ENCODE measurements around the gene ENPP5. TPM values are rescaled to one million over a fixed set of nuclear protein-coding genes. Genes with fewer than 3 reads are reported as not detected.

ENPP5 gene, protein sequence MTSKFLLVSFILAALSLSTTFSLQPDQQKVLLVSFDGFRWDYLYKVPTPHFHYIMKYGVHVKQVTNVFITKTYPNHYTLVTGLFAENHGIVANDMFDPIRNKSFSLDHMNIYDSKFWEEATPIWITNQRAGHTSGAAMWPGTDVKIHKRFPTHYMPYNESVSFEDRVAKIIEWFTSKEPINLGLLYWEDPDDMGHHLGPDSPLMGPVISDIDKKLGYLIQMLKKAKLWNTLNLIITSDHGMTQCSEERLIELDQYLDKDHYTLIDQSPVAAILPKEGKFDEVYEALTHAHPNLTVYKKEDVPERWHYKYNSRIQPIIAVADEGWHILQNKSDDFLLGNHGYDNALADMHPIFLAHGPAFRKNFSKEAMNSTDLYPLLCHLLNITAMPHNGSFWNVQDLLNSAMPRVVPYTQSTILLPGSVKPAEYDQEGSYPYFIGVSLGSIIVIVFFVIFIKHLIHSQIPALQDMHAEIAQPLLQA
- total RNA-seq (2021; ENCODE audit: unreplicated experiment): not detected
- not detected for polyA plus RNA-seq (2012; ENCODE audit: insufficient read length)
- percentile 15 among the genes with signal in this experiment for Bru-seq, nascent RNA
- BruChase-seq, experiment 1, labeled RNA remaining after a 2-hour chase: percentile 17 among the genes with signal in this experiment
- percentile 12 among the genes with signal in this experiment for BruChase-seq, experiment 2, labeled RNA remaining after a 6-hour chase
- long read RNA-seq: 0 reads

DNA sequence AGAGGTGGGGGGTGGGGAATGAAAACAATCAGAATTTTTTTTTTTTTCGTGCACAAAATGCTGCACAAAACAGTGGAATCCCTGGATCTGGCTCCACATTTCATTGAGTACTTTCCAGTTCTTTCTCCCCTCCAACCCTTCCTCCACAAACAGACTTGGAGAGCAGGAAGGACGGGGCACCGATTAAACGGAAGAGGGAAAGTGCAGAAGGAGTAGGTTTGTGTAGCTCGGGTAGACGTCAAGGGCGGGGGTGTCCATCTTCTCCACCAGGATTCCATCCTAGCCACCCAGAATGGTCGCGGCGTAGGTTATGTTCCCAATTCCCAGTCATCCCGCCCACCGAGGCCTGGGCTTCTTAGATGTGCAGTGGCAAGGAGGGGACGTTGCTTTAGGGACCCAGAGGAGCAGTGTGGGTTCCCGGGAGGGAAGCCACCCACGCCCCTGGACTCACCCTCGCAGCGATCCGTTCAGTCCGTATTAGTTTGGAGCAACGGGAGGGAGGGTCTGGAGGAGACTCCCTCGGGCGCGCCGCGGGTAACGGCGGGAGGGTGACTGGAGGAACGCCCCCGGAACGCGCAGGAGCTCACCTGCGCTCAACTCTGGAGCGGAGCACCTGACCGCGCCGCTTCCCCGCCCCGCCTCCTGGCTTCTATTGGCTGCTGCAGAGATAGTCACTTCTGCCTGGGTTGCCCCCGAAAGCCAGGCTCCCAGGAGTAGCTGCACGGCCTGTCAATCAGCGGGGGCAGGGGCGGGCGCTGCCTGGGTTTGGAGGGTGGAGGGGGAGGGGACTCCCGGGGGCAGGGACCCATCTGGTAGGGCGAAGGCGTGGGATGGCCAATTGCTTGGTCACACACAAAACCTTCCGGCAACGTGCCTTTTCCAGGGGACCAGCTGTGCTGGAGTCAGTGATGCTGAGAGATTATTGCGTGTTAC lies at the start of gene ENPP5:
Gene ENPP5 (minus strand): TSS at position 624 of the 933 bp plus-strand sequence. CDS start 2,718 bp downstream, outside the sequence.
- peaks cover 17% of the 10 kb centered on the region for H3K27me3 ChIP-seq (ENCODE audit: control insufficient read depth, insufficient read depth, low read length)
- CTCF ChIA-PET: no interaction called here
- no peak within 1 kb of the TSS for H3K27ac ChIP-seq (ENCODE audit: low read length)
- no TSS peak for BruUV-seq (replicated peaks)
- POLR2A ChIA-PET: no interaction called here
- H3K36me3 ChIP-seq (ENCODE audit: control insufficient read depth, insufficient read depth, low read length): no peaks in the 10 kb centered on the region; the same call in 1 of the 2 replicates
- in situ Hi-C loops (cut with HindIII; ENCODE audit: low pct_unique_long_range_greater_than_20kb, low sequenced_read_pairs): no loop called here
- intact Hi-C loops (cut with micrococcal nuclease; ENCODE audit: unreplicated experiment): no loop called here
- no peak for DNase-seq (ENCODE audit: low read depth, low spot score)
- peak within 1 kb of the TSS; percentile 25 to 46 for H3K4me3 ChIP-seq (ENCODE audit: low read depth in 2 of 2, low read length in 2 of 2)
- no peaks in the 10 kb centered on the region; the same call in 1 of the 2 replicates for H3K4me1 ChIP-seq (ENCODE audit: control insufficient read depth, insufficient read depth, low read length)
- no peaks in the 10 kb centered on the region for H3K9me3 ChIP-seq (ENCODE audit: control insufficient read depth, insufficient read depth, low read depth, low read length)
- TF ChIP-seq TCF7L2 (IDR thresholded peaks at IDR 0.05; ENCODE audit: low read depth, low read length) (no peak), POLR2AphosphoS5 (IDR thresholded peaks at IDR 0.05; ENCODE audit: low read depth, low read length) (no peak), SIN3A (IDR thresholded peaks at IDR 0.05; ENCODE audit: borderline replicate concordance, insufficient read depth, low read depth, low read length) (no peak)
- TF ChIP-seq, protein P1, sequence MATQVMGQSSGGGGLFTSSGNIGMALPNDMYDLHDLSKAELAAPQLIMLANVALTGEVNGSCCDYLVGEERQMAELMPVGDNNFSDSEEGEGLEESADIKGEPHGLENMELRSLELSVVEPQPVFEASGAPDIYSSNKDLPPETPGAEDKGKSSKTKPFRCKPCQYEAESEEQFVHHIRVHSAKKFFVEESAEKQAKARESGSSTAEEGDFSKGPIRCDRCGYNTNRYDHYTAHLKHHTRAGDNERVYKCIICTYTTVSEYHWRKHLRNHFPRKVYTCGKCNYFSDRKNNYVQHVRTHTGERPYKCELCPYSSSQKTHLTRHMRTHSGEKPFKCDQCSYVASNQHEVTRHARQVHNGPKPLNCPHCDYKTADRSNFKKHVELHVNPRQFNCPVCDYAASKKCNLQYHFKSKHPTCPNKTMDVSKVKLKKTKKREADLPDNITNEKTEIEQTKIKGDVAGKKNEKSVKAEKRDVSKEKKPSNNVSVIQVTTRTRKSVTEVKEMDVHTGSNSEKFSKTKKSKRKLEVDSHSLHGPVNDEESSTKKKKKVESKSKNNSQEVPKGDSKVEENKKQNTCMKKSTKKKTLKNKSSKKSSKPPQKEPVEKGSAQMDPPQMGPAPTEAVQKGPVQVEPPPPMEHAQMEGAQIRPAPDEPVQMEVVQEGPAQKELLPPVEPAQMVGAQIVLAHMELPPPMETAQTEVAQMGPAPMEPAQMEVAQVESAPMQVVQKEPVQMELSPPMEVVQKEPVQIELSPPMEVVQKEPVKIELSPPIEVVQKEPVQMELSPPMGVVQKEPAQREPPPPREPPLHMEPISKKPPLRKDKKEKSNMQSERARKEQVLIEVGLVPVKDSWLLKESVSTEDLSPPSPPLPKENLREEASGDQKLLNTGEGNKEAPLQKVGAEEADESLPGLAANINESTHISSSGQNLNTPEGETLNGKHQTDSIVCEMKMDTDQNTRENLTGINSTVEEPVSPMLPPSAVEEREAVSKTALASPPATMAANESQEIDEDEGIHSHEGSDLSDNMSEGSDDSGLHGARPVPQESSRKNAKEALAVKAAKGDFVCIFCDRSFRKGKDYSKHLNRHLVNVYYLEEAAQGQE (IDR thresholded peaks at IDR 0.05; ENCODE audit: insufficient read depth in 1 of 2, low read depth in 2 of 2, low read length in 1 of 2): no peak
- TF ChIP-seq, protein P2, sequence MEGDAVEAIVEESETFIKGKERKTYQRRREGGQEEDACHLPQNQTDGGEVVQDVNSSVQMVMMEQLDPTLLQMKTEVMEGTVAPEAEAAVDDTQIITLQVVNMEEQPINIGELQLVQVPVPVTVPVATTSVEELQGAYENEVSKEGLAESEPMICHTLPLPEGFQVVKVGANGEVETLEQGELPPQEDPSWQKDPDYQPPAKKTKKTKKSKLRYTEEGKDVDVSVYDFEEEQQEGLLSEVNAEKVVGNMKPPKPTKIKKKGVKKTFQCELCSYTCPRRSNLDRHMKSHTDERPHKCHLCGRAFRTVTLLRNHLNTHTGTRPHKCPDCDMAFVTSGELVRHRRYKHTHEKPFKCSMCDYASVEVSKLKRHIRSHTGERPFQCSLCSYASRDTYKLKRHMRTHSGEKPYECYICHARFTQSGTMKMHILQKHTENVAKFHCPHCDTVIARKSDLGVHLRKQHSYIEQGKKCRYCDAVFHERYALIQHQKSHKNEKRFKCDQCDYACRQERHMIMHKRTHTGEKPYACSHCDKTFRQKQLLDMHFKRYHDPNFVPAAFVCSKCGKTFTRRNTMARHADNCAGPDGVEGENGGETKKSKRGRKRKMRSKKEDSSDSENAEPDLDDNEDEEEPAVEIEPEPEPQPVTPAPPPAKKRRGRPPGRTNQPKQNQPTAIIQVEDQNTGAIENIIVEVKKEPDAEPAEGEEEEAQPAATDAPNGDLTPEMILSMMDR (IDR thresholded peaks at IDR 0.05): no peak
- ATAC-seq: peak; percentile 56

DNA sequence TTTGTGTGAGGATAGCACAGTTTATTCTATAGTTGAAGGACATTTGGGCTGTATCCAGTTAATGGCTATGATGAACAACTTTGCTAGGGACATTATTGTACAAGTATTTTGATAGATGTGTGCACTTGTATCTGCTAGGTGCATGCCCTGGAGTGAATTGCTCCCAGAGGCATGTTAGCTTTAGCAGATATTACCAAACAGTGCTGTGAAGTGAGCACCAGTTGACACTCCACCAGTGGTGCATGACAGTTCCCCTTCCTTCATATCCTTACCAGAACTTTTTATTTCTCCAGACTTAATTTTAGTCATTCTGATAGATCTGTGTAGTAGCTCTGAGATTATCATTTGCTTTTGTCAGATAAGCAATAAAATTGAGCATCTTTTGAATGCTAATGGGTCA lies 48.9 kb upstream of the ENPP5 start:
- H3K4me1 ChIP-seq (ENCODE audit: control insufficient read depth, insufficient read depth, low read length): no peaks in the 10 kb centered on the region
- 0 out of 2 replicates have a peak, but pooled peaks cover 2% of the 10 kb centered on the region for H3K27me3 ChIP-seq (ENCODE audit: control insufficient read depth, insufficient read depth, low read length)
- no peak for DNase-seq (ENCODE audit: low read depth, low spot score)
- BruUV-seq (replicated peaks): no TSS peak
- no peak overlapping the region for H3K27ac ChIP-seq (ENCODE audit: low read length)
- ChIA-PET CTCF (no interaction called here), POLR2A (no interaction called here)
- H3K4me3 ChIP-seq (ENCODE audit: low read depth in 2 of 2, low read length in 2 of 2): no peak overlapping the region
- in situ Hi-C loops (cut with HindIII; ENCODE audit: low pct_unique_long_range_greater_than_20kb, low sequenced_read_pairs) (no loop called here), intact Hi-C loops (cut with micrococcal nuclease; ENCODE audit: unreplicated experiment) (loop anchor here (5.0 kb wide), 2 partner anchors 127 to 408 kb away; no protein-coding TSS in a partner anchor)
- H3K36me3 ChIP-seq (ENCODE audit: control insufficient read depth, insufficient read depth, low read length): no peaks in the 10 kb centered on the region
- TF ChIP-seq, protein P2 (IDR thresholded peaks at IDR 0.05): no peak
- TF ChIP-seq POLR2AphosphoS5 (IDR thresholded peaks at IDR 0.05; ENCODE audit: low read depth, low read length) (no peak), SIN3A (IDR thresholded peaks at IDR 0.05; ENCODE audit: borderline replicate concordance, insufficient read depth, low read depth, low read length) (no peak), TCF7L2 (IDR thresholded peaks at IDR 0.05; ENCODE audit: low read depth, low read length) (no peak)
- TF ChIP-seq, protein P1 (IDR thresholded peaks at IDR 0.05; ENCODE audit: insufficient read depth in 1 of 2, low read depth in 2 of 2, low read length in 1 of 2): no peak
- ATAC-seq: no peak
- H3K9me3 ChIP-seq (ENCODE audit: control insufficient read depth, insufficient read depth, low read depth, low read length): no peaks in the 10 kb centered on the region
